ENCODE results near the gene STUM.
A peak's percentile ranks its signal among the peaks of the same experiment; 100 is the strongest.

STUM gene

DNA sequence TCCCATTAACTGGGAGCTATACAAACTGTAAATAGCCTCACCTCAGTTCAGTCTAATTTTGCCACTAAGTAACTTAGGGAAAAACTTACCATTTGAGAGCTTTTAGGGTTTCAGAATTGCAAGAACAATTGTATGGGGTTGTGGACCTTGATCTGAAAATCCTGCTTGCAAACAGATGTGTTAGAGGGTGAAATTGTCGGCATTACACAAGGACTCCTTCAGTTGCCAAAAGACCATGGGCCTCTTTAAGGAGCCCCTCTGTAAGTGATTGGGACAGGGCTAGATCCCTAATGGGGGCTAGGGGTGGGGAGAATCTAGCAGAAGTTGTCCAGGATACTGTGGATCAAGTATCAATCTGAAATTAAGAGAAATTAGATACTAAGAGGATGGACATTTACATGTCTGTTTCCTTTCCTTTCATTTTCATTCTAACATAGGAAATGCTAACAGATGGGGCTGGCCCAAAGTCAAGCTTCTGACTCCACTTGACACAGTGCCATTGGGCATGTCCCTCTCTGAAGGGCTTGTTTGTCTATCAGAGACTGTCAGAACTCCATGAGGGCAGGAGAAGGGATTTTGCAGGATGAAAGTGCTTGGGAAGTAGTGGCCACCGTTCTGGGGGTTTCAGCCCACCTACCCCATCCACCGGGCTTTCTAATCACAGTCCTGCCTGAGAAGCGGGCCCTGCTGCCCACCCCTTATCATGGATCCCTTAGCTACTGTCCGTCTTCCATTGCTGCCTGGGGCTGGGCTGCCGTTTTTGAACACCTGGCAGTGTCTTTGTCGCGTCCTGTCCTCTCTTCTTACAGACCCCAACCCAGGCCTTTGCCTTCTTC is 54.7 kb downstream of the STUM start:
- TF ChIP-seq, protein P1, sequence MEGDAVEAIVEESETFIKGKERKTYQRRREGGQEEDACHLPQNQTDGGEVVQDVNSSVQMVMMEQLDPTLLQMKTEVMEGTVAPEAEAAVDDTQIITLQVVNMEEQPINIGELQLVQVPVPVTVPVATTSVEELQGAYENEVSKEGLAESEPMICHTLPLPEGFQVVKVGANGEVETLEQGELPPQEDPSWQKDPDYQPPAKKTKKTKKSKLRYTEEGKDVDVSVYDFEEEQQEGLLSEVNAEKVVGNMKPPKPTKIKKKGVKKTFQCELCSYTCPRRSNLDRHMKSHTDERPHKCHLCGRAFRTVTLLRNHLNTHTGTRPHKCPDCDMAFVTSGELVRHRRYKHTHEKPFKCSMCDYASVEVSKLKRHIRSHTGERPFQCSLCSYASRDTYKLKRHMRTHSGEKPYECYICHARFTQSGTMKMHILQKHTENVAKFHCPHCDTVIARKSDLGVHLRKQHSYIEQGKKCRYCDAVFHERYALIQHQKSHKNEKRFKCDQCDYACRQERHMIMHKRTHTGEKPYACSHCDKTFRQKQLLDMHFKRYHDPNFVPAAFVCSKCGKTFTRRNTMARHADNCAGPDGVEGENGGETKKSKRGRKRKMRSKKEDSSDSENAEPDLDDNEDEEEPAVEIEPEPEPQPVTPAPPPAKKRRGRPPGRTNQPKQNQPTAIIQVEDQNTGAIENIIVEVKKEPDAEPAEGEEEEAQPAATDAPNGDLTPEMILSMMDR (conservative IDR thresholded peaks at IDR 0.05; ENCODE audit: low read depth): no peak
- CTCF ChIA-PET: interaction anchor here (0.5 to 2.5 kb wide), 7 partner anchors 23 to 1243 kb away, joined by 3 to 9 read pairs (median 3); no protein-coding TSS in a partner anchor
- POLR2A ChIA-PET (ENCODE audit: low non-redundant PET): no interaction called here
- H3K27ac ChIP-seq: peak overlapping the region; percentile 98
- DNase-seq (ENCODE audit: low spot score): no peak

DNA sequence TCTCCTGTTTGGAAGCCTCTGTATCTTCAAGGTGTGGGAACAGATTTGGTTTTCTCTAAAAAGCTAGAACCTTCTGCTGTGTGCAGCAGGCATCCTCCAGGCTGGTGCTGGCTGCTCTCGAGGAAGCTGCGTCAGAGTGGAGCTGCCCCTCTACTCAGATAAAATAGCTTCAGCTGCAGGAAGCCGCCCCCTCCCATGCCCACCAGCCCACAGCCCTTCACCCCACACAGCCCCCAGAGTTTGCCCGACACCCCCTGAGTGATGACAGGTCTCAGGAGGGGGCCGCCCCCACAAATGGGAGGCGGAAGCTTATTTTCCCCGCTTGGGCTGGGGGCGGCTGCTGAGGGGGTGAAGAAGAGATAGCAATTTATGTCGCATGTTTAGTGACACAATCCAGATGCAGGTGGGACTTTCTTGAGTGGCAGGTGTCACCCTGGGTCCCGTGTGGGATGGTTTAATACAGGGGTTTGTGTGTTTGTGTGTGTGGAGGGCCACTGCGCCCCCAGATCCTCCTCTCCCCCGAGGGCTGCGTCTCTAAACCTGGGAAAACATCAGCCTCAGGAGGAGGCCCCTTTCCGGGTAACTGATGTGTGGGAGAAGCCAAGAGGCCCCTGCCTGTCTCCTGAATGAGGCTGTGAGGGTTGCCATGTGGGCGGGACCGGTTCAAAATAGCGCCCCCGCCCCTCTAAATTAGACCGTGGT is 55.4 kb downstream of the STUM start:
- TF ChIP-seq, protein P1 (conservative IDR thresholded peaks at IDR 0.05; ENCODE audit: low read depth): no peak
- peak overlapping the region; percentile 98 for H3K27ac ChIP-seq
- ChIA-PET CTCF (interaction anchor here (0.7 to 2.5 kb wide), 5 partner anchors 22 to 202 kb away, joined by 3 to 9 read pairs (median 3); no protein-coding TSS in a partner anchor), POLR2A (ENCODE audit: low non-redundant PET) (no interaction called here)
- DNase-seq (ENCODE audit: low spot score): no peak

DNA sequence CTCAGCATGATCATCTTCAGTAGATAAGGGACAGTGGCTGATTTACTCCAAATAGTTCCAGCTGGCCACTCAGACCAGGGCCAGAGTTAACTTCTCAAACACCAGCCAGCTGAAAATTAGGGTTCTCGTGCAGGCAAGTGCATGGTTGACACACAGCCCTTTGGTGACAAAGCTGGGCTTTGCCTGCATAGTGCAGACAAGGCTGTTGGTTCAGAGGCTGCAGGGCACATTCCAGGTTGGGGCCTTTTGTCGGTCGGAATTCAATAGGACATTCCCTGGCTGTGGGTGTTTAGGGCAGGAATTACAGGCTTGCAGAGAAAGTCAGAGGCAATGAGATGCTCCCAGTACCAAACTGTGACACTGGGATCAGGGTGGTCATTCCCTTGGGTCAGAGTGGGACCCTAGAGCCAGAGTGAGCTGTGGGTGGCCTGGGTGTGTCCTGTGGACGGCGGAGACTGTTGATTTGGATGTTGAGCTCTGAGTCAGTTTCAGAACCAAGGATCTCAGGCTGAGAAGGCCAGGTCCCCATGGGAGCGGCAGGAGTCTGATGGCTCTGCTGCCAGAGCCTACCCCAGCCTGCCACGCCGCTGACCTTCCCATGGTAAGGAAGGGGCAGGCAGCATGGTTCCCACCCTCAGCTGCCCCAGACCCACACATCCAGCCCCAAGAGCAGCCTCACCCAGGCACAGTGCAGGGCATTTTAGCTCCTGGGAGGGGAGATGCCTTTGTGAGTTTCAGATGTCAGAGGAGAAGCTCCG is 56.2 kb downstream of the STUM start:
- no peak for DNase-seq (ENCODE audit: low spot score)
- peak overlapping the region; percentile 98 for H3K27ac ChIP-seq
- ChIA-PET POLR2A (ENCODE audit: low non-redundant PET) (interaction anchor here (0.5 kb wide), 1 partner anchor 34 kb away, joined by 3 read pairs; no protein-coding TSS in a partner anchor), CTCF (interaction anchor here (0.7 to 2.5 kb wide), 4 partner anchors 22 to 202 kb away, joined by 3 to 9 read pairs (median 3); no protein-coding TSS in a partner anchor)
- TF ChIP-seq, protein P1 (conservative IDR thresholded peaks at IDR 0.05; ENCODE audit: low read depth): no peak

DNA sequence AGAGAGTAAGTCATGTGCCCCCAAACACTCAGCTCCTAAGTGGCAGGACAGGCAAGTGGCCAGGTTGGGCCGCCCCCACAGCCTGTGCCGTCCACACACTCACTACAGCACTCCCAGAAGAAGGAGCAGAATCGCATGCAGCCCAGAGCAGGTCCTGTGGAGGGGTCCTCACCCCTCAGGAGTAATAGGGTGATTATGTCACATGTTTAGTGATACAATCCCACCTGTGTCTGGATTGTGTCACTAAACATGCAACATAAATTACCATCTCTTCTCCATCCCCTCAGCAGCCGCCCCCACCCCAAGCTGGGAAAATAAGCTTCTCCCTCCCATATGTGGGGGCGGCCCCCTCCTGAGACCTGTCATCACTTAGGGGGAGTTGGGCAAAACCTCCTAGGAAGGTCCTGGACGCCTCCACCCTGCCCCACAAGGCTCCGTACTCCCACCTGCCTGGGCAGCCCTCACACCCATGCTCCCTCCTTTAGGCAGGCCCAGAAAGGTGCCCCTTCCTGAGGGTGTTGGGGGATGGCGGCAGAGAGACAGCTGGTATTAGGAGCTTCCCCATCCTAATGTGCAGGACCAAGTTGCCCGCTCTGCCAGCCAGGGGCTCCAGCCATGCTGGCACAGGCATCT is 56.9 kb downstream of the STUM start:
- ChIA-PET POLR2A (ENCODE audit: low non-redundant PET) (interaction anchor here (0.5 kb wide), 1 partner anchor 34 kb away, joined by 3 read pairs; no protein-coding TSS in a partner anchor), CTCF (interaction anchor here (0.6 to 2.5 kb wide), 3 partner anchors 21 to 64 kb away, joined by 4 to 9 read pairs (median 4); no protein-coding TSS in a partner anchor)
- no peak for DNase-seq (ENCODE audit: low spot score)
- peak overlapping the region; percentile 98; the same call in 1 of the 2 replicates for H3K27ac ChIP-seq
- TF ChIP-seq, protein P1 (conservative IDR thresholded peaks at IDR 0.05; ENCODE audit: low read depth): no peak

DNA sequence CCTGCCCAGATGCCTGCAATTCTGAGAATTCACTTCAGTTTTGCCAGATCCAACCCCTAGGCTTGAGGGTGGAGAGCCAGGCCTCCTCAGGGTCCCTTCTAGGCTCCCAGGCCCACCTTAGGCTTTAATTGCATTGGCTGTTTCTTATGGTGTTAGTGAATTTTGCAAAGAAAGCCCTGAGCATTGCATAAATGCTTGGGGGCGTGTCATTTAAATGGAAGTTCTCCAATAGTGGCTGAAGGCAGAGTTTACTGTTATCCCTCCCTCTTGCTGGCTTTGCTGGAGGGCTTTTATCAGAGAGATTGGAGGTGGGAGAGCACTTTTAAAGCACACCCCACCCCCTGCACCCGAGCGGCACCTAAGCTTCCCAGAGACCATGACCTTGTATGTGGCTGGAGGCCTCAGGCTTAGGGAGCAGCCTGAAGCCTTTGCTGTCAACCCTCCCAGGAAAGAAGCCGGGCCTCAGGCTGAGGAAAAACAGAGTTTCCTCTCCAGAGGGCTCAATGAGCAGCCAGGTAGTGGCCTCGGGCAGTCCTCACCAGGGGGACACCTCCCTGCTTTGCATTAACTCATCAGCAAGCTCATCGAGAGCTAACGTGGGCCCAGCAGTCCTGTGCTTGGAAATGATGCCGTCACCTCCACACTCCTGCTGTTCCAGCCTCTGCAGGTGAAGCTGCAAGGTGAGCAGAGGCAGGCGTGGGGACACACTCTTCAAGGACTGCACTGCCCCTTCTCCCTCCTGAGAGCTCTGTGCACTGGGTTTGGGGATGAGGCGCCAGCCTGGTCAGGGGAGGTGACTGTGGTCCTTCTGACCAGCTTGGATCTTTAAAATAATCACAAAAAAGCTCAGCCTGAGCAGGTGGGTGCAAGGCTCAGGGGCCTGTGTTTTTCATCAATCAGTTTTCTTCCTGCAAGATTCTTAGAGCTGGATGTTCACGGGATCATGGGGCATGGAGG is 58.0 kb downstream of the STUM start:
- POLR2A ChIA-PET (ENCODE audit: low non-redundant PET): interaction anchor here (0.6 kb wide), 1 partner anchor 1792 kb away, joined by 3 read pairs; no protein-coding TSS in a partner anchor
- peak overlapping the region; percentile 22; the same call in 1 of the 2 replicates for H3K27ac ChIP-seq
- TF ChIP-seq, protein P1 (conservative IDR thresholded peaks at IDR 0.05; ENCODE audit: low read depth): no peak
- CTCF ChIA-PET: no interaction called here
- no peak for DNase-seq (ENCODE audit: low spot score)
